Germinal center (tissue), 1 donor: ENCODE data around the gene RAB6C.
"Not testable (repeated sequence)": the region's sequence is repeated elsewhere in the genome, so short reads cannot be mapped to it uniquely, and the experiment has no call there.

Experiments
- DNase-seq: peaks from one replicate; pipeline ENCODE4 v3.0.0; 2012; ENCODE audit warnings: mixed read lengths, low spot score

Gene RAB6C

DNA sequence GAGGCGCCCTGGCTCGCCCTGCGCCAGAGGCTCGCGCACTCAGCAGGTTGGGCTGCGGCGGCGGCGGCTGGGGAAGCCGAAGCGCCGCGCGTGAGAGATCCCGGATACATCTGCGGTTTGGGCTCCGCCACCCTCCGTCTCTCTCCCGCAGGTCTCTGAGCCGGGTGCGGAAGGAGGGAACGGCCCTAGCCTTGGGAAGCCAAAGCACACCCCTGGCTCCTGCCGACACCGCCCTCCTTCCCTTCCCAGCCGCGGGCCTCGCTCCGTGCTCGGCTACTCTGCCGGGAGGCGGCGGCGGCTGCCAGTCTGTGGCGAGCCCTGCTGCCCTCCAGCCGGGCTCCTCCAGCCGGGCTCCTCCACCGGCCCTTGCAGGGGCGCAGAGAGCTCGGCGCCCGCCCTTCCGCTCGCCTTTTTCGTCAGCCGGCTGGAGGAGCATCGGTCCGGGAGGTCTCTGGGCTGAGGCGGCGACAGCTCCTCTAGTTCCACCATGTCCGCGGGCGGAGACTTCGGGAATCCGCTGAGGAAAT is at the start of gene RAB6C:
Gene RAB6C (plus strand): TSS at position 38 of the 527 bp plus-strand sequence. CDS start 450 bp downstream, at position 488.
- not testable (repeated sequence) for DNase-seq

- no peak for DNase-seq
These were observed 49.0 kb upstream of the RAB6C start for GRCh38 chr2:129930451-129930850.

- not testable (repeated sequence) for DNase-seq
These were observed 46.1 kb upstream of the RAB6C start for GRCh38 chr2:129933387-129933786.

GRCh38 chr2:129934044-129934822 is 45.2 kb upstream of the RAB6C start:
- DNase-seq, result no peak

DNA sequence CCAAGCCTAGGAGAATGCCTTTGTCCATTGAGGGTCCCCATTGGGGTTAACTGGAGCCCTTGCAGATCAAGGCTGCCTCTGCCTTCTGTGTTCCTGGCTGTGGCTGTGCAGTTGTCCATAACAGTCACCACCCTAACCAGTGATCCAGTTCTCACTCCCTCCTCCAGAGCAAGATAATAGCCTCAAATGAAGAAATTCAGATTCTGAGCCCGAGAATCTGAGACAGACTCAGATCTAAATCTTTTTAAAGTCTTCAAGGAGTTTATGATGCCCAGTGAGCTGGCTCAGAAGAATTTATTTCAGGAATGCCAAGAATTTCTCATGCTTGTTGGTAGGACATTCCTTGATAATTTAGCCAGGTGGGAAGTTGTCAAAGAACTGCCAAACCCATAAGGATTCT is 44.3 kb upstream of the RAB6C start:
- DNase-seq, result no peak

DNA sequence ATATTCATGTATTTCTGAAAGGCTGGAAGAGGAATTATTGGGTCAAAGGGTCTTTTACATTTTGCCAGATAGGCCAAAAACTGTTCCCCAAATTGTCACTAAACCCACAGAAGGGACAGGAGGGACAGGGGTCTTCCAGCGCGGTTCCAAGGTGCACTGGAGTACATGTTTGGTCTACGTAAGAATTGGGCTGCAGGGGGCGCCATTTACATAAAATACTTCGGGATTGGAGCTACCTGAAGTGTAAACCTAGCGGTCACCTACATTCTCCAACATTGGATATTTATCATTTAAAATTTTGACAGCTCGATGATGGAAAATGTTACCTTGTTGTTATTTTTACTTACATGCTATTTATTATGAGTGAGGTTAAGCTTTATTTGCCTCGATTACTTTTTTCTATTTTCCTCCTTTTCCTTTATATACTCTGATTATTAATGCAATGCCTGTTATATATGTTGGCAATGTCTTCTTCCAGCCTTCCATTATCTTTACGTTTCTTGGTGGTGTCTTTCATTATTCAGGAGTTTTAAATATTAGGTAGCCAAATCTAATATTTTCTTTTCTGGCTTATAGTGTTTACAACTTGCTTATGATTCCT is 43.0 kb upstream of the RAB6C start:
- no peak for DNase-seq

- not testable (repeated sequence) for DNase-seq
These were observed 40.5 kb upstream of the RAB6C start for GRCh38 chr2:129938850-129939471.

GRCh38 chr2:129943456-129943855 is 36.0 kb upstream of the RAB6C start:
- DNase-seq, result not testable (repeated sequence)

GRCh38 chr2:129945557-129945956 is 33.9 kb upstream of the RAB6C start:
- DNase-seq, result no peak

DNA sequence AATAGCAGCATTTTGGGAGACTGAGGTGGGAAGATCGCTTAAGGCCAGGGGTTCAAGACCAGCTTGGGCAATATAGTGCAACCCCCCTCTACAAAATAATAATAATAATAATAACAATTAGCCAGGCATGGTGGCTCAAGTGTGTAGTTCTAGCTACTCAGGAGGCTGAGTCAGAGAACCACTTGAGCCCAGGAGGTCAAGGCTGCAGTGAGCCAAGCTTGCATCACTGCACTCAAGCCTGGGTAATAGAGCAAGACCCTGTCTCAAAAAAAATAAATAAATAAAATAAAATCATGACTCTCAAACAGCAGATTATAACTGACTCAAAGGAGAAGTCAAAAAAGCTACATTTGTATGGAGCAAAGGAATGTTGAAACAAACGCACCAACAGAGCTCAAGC is 31.8 kb upstream of the RAB6C start:
- not testable (repeated sequence) for DNase-seq

GRCh38 chr2:129956171-129956570 is 23.3 kb upstream of the RAB6C start:
- not testable (repeated sequence) for DNase-seq

- no peak for DNase-seq
These were observed 21.6 kb upstream of the RAB6C start for GRCh38 chr2:129957891-129958290.

DNA sequence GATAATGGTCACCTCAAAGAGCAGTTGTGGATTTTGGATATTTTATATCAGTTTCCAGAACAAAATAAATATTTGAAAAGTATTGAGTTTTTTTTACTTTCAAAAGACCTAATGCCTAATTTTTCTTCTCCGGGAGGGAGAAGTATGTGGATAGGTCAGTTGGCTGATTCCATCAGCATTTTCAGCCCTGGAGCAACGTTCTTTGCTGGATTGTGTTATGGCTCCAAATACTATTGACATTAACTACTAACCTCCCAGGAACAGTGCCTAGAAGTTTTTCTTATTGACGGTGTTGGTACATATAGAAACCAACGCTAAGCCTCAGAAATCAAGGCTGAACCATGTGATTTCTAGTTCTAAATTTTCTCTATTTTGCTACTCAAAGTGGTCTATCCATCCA is 20.7 kb upstream of the RAB6C start:
- DNase-seq, result not testable (repeated sequence)

GRCh38 chr2:129968605-129969004 is 10.9 kb upstream of the RAB6C start:
- not testable (repeated sequence) for DNase-seq

GRCh38 chr2:129975016-129975774 is 4.3 kb upstream of the RAB6C start:
- no peak for DNase-seq

GRCh38 chr2:129976969-129977368 is 2.5 kb upstream of the RAB6C start:
- not testable (repeated sequence) for DNase-seq

GRCh38 chr2:129977986-129978385 is 1.5 kb upstream of the RAB6C start:
- DNase-seq, result no peak

DNA sequence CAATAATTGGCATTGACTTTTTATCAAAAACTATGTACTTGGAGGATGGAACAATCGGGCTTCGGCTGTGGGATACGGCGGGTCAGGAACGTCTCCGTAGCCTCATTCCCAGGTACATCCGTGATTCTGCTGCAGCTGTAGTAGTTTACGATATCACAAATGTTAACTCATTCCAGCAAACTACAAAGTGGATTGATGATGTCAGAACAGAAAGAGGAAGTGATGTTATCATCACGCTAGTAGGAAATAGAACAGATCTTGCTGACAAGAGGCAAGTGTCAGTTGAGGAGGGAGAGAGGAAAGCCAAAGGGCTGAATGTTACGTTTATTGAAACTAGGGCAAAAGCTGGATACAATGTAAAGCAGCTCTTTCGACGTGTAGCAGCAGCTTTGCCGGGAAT is 780 bp downstream of the RAB6C start:
- DNase-seq, result not testable (repeated sequence)

DNA sequence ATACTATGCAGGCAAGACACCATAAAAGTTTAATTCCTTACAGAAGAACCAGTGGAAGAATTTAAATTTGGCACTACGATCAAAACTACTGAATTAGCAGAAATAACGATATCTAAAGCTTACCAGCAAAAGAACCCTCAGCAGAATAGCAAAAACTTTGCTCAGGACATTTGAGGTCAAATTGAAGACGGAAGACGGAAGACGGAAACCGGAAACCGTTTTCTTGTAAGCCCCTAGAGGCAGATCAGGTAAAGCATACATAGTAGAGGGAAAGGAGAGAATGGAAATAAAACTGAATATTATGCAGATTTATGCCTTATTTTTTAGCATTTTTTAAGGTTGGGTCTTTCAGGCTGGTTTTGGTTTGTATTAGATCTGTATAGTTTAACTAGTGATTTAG is 2.2 kb downstream of the RAB6C start:
- DNase-seq, result not testable (repeated sequence)

DNA sequence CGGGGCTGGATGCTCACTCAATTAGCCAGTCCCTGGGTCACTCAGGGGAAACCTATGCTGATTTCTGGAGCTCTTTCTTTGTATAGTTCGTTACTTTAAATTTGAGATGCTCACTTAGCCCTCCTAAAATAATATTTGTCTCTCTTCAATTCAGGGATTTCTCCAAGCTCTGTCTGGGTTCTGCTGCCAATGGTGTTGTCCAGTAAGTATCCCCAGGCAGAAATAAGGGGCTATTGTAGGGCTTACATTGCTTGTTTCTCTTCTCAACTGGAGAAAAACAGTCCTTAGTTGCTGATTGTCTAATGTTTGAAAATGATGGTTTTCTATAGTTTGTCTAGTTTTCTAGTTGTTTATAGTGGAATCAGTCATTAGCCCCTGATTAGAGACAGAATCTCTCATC is 5.0 kb downstream of the RAB6C start:
- DNase-seq, result no peak

- DNase-seq, result not testable (repeated sequence)
These were observed 13.0 kb downstream of the RAB6C start for GRCh38 chr2:129992415-129993006.

DNA sequence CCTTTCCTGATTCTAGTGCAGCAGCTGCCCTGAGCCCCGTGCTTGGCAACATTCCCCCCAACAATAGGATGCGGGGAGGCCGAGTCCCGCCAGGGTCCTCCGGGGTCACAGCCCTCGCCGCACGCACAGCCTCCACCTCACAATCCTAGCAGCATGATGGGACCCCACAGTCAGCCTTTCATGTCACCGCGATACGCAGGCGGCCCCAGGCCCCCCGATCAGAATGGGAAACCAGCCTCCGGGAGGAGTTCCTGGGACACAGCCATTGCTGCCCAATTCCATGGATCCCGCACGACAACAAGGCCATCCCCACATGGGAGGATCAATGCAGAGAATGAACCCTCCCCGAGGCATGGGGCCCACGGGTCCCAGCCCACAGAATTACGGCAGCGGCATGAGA is 13.7 kb downstream of the RAB6C start:
- not testable (repeated sequence) for DNase-seq
